MCF 10A (cell line): Measurements from ENCODE around the gene OR4X1. TPM values are rescaled to one million over a fixed set of nuclear protein-coding genes. Genes with fewer than 3 reads are reported as not detected.

Source experiments
- BruUV-seq: library from RNA; stranded (reverse); fragments of 400-500 nt; replicated peaks from 2 replicates; lab custom pipeline; 2021; lab: Mats Ljungman, UMichigan
- CTCF ChIA-PET: fragments of 300-600 bp; sonication (Branson Sonifier 250); formaldehyde crosslinking; extraction: SDS; loops from one replicate; lab custom pipeline; 2021; ENCODE audit warnings: antibody characterized with exemption, inconsistent platforms; lab: Yijun Ruan, JAX
- POLR2A ChIA-PET: fragments of 300-600, 350-650 bp; sonication (Branson Sonifier 250); formaldehyde crosslinking; extraction: SDS; loops from one replicate; lab custom pipeline; 2020; ENCODE audit warnings: antibody characterized with exemption, inconsistent platforms; lab: Yijun Ruan, JAX
- DNase-seq: peaks from one replicate; pipeline ENCODE4 v3.0.0-alpha.2; 2018; ENCODE audit not compliant: unreplicated experiment
- H3K27ac Mint-ChIP-seq: one replicate; pipeline ENCODE4 v1.8.0; 2022; ENCODE audit warnings: mild to moderate bottlenecking, low read depth, mixed read lengths; ENCODE audit not compliant: unreplicated experiment
- H3K27me3 Mint-ChIP-seq: one replicate; pipeline ENCODE4 v1.8.0; 2022; ENCODE audit warnings: mixed read lengths; ENCODE audit not compliant: insufficient read depth, unreplicated experiment
- H3K36me3 Mint-ChIP-seq: one replicate; pipeline ENCODE4 v1.8.0; 2022; ENCODE audit warnings: mild to moderate bottlenecking, moderate library complexity, mixed read lengths; ENCODE audit not compliant: insufficient read depth, unreplicated experiment
- H3K4me1 Mint-ChIP-seq: one replicate; pipeline ENCODE4 v1.8.0; 2022; ENCODE audit warnings: mixed read lengths; ENCODE audit not compliant: insufficient read depth, unreplicated experiment
- H3K4me3 Mint-ChIP-seq: one replicate; pipeline ENCODE4 v1.8.0; 2022; ENCODE audit warnings: mild to moderate bottlenecking, moderate library complexity, mixed read lengths; ENCODE audit not compliant: unreplicated experiment
- H3K9me3 Mint-ChIP-seq: one replicate; pipeline ENCODE4 v1.8.0; 2022; ENCODE audit warnings: mixed read lengths; ENCODE audit not compliant: unreplicated experiment
- intact Hi-C: fragments of 100-400 bp; cut with micrococcal nuclease; formaldehyde crosslinking; loops from 2 replicates; pipeline ENCODE4 v1.14.1; 2022
- total RNA-seq: library from RNA; stranded (reverse); gene quantifications from 2 replicates; pipeline ENCODE4 v1.2.3, GENCODE V29; 2022
- TF ChIP-seq, protein P1 (sequence below): fragments of 200-600 bp; IDR thresholded peaks from one replicate; pipeline ENCODE4 v1.8.0; 2022; ENCODE audit warnings: antibody characterized with exemption, mild to moderate bottlenecking; ENCODE audit not compliant: unreplicated experiment

Gene OR4X1
- total RNA-seq, 1 experiment from 2014 or later: not detected

DNA sequence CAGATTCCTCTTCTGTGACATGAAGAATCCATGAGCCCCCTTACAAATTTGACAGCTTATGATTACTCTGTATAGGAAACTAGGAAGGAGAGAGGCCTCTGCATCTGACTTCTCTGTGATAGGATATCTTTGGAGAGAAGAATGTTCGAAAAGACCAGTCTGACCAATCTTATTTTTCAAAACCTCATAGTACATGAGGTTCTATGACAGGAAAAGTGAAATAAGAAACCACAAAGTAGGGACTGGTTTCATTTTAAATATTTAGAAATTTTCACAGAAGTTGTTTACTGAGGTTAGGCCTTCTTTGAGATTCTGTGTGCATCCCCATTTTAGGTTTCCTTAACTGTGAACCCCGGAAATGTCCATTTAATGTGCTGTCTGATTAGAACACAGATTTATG lies 2.1 kb upstream of the OR4X1 start:
- ChIA-PET POLR2A (no interaction called here), CTCF (interaction anchor here (0.6 kb wide), 1 partner anchor 87 kb away, joined by 3 read pairs; no protein-coding TSS in a partner anchor)
- H3K4me3 Mint-ChIP-seq: no peak overlapping the region
- DNase-seq: no peak
- H3K9me3 Mint-ChIP-seq: peaks cover 11% of the 10 kb centered on the region
- TF ChIP-seq, protein P1, sequence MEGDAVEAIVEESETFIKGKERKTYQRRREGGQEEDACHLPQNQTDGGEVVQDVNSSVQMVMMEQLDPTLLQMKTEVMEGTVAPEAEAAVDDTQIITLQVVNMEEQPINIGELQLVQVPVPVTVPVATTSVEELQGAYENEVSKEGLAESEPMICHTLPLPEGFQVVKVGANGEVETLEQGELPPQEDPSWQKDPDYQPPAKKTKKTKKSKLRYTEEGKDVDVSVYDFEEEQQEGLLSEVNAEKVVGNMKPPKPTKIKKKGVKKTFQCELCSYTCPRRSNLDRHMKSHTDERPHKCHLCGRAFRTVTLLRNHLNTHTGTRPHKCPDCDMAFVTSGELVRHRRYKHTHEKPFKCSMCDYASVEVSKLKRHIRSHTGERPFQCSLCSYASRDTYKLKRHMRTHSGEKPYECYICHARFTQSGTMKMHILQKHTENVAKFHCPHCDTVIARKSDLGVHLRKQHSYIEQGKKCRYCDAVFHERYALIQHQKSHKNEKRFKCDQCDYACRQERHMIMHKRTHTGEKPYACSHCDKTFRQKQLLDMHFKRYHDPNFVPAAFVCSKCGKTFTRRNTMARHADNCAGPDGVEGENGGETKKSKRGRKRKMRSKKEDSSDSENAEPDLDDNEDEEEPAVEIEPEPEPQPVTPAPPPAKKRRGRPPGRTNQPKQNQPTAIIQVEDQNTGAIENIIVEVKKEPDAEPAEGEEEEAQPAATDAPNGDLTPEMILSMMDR: no peak
- no peaks in the 10 kb centered on the region for H3K4me1 Mint-ChIP-seq
- no peaks in the 10 kb centered on the region for H3K36me3 Mint-ChIP-seq
- H3K27ac Mint-ChIP-seq: no peak overlapping the region
- intact Hi-C loops: no loop called here
- no peaks in the 10 kb centered on the region for H3K27me3 Mint-ChIP-seq
- BruUV-seq: no TSS peak

DNA sequence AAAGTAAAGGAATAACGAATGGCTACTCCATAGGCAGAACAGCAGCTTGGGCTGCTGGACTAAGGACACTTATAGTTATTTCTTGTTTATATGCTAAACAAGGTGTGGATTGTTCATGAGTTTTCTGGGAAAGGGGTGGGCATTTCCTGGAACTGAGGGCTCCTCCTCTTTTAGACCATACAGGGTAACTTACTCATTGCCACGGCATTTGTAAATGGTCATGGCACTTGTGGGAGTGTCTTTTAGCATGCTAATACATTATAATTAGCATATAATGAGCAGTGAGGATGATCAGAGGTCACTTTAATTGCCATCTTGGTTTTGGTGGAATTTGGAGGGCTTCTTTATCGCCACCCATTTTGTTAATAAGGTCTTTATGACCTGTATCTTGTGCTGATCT lies 7.0 kb downstream of the OR4X1 start:
- POLR2A ChIA-PET: no interaction called here
- Mint-ChIP-seq H3K9me3 (no peaks in the 10 kb centered on the region), H3K36me3 (peaks cover 2% of the 10 kb centered on the region), H3K4me1 (no peaks in the 10 kb centered on the region), H3K4me3 (no peak overlapping the region), H3K27me3 (no peaks in the 10 kb centered on the region), H3K27ac (no peak overlapping the region)
- CTCF ChIA-PET: interaction anchor here (0.6 kb wide), 1 partner anchor 129 kb away, joined by 3 read pairs; no protein-coding TSS in a partner anchor
- DNase-seq: no peak
- BruUV-seq: no TSS peak
- intact Hi-C loops: no loop called here
- TF ChIP-seq, protein P1: no peak

DNA sequence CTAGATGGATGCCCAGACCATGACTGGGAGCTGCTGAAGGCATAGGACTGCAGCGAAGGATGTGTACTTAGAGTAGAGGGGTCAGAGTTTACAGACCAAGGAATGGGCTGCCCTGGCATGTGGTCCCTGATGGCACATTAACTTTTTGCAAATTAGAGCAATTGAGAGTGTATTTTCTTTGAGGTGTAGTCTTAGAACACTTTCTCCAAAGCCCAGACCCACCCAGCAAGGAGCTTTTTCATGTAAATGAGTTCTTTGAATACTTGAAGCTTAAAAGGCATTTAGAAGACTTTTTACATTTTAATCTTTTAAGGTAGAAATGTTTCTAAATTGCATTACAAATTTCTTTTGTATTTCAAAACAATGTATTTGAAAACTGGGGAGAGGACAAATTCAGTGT lies 8.9 kb downstream of the OR4X1 start:
- no peak for DNase-seq
- TF ChIP-seq, protein P1: no peak
- ChIA-PET POLR2A (interaction anchor here (0.5 kb wide), 1 partner anchor 1303 kb away, joined by 3 read pairs; no protein-coding TSS in a partner anchor), CTCF (interaction anchor here (0.5 to 0.6 kb wide), 2 partner anchors 532 to 1330 kb away, joined by 3 to 4 read pairs; no protein-coding TSS in a partner anchor)
- no peaks in the 10 kb centered on the region for H3K9me3 Mint-ChIP-seq
- intact Hi-C loops: no loop called here
- no TSS peak for BruUV-seq
- no peak overlapping the region for H3K27ac Mint-ChIP-seq
- H3K36me3 Mint-ChIP-seq: peaks cover 4% of the 10 kb centered on the region
- no peaks in the 10 kb centered on the region for H3K27me3 Mint-ChIP-seq
- no peaks in the 10 kb centered on the region for H3K4me1 Mint-ChIP-seq
- H3K4me3 Mint-ChIP-seq: no peak overlapping the region

DNA sequence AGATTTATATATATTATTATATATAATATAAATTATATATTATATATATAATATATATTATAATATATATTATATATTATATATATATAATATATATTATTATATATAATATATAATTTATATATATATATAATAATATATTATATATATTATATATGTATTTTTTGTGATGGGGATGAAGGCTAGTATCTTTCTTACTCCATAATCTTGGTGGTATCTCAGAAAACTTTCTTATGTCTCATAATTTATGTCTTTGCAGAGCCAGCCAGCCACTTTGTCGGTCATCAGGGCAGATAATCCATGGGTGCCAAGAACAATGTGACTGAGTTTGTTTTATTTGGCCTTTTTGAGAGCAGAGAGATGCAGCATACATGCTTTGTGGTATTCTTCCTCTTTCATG lies 42.3 kb downstream of the OR4X1 start, which contains the start of gene OR4S1:
Gene OR4S1 (plus strand): TSS at position 301 of the 400 bp plus-strand sequence. CDS start 0 bp downstream, at position 301.
- BruUV-seq: no TSS peak
- no peak within 1 kb of the TSS for H3K27ac Mint-ChIP-seq
- no peaks in the 10 kb centered on the region for H3K4me1 Mint-ChIP-seq
- H3K36me3 Mint-ChIP-seq: no peaks in the 10 kb centered on the region
- H3K9me3 Mint-ChIP-seq: no peaks in the 10 kb centered on the region
- TF ChIP-seq, protein P1: no peak
- DNase-seq: no peak
- ChIA-PET POLR2A (no interaction called here), CTCF (no interaction called here)
- H3K27me3 Mint-ChIP-seq: no peaks in the 10 kb centered on the region
- intact Hi-C loops: loop anchor here (2.0 to 5.0 kb wide), 3 partner anchors 133 to 1221 kb away; no protein-coding TSS in a partner anchor
- no peak within 1 kb of the TSS for H3K4me3 Mint-ChIP-seq
